Measurements from ENCODE around the gene SNX15.
"Not testable (repeated sequence)": the region's sequence is repeated elsewhere in the genome, so short reads cannot be mapped to it uniquely, and the experiment has no call there.

SNX15 gene

DNA sequence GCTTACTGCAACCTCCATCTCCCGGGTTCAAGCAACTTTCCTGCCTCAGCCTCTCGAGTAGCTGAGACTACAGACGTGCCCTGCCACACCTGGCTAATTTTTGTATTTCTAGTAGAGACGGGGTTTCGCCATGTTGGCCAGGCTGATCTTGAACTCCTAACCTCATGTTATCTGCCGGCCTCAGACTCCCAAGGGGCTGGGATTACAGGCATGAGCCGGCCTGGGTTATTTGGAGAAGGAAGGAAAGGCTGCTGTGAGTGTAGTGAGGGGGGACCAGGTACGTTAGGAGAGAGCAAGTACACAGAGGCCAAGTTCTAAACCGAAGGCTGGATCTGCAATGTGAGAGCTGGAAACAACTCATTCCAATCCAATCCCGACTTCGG is 30.9 kb upstream of the SNX15 start:
- Histone ChIP-seq H3K4me3 (peak overlapping the region; percentile 74), H3K27ac (peak overlapping the region; percentile 73 to 84)
- TF ChIP-seq, protein P1, sequence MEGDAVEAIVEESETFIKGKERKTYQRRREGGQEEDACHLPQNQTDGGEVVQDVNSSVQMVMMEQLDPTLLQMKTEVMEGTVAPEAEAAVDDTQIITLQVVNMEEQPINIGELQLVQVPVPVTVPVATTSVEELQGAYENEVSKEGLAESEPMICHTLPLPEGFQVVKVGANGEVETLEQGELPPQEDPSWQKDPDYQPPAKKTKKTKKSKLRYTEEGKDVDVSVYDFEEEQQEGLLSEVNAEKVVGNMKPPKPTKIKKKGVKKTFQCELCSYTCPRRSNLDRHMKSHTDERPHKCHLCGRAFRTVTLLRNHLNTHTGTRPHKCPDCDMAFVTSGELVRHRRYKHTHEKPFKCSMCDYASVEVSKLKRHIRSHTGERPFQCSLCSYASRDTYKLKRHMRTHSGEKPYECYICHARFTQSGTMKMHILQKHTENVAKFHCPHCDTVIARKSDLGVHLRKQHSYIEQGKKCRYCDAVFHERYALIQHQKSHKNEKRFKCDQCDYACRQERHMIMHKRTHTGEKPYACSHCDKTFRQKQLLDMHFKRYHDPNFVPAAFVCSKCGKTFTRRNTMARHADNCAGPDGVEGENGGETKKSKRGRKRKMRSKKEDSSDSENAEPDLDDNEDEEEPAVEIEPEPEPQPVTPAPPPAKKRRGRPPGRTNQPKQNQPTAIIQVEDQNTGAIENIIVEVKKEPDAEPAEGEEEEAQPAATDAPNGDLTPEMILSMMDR (IDR thresholded peaks at IDR 0.05) = no peak
- DNase-seq (ENCODE audit: low spot score) = no peak

DNA sequence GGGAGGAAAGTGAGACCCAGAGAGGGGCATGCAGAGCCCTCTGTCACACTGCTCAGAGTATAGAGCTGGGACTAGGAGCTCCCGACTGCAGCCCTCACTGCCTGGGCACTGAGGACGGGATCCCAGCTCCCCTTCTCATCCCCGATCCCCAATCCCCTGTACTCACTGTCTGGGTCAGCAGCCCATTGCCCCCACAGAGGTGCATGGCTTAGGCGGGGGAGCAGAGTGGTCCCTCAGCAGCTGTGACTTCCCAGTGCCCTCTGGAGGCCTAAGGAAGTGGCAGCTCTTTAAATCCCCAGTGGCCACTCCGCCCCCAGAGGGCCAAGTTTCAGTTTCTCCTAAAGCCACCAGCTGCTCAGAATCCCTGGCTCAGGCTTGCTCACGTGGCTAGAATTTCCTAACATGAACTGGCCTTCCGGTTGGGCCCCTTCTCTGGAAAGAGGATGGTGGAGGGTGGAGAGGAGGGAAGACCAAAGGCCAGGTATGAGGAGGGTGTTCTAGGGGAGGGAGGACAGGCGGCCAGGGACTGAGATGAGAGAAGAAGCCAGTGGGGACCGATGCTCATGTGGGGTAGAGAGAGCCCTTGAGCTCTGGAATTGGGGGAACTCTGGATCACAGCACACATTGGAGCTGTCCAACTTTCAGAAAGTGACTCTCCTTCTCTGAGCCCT is 30.4 kb upstream of the SNX15 start, which contains the start of gene BATF2:
Gene BATF2 (minus strand): TSS at position 262 of the 671 bp plus-strand sequence. CDS start 57 bp downstream, at position 205.
- Histone ChIP-seq H3K27ac (peak within 1 kb of the TSS; percentile 73 to 84), H3K4me3 (peak within 1 kb of the TSS; percentile 74)
- peak; percentile 85 for DNase-seq (ENCODE audit: low spot score)
- TF ChIP-seq, protein P1 (IDR thresholded peaks at IDR 0.05) = no peak

DNA sequence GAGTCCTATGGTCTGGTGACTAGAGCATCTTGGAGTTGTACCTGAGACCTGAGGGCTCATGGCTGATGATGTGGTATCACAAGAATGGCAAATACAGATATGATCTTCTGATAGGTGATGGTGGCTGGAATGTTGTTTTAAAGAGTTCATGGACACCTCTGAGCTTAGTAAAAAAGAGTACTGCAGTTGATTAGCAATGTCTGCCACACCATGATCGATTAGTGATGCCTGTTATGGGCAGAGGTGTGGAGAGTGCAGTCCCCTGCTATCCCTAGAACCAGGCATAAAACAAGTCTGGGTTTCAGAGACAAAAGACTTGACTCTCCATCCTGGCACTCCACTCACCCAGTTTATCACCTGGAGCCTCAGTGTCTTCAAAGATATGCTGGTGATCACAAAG is 29.1 kb upstream of the SNX15 start:
- no peak overlapping the region for H3K4me3 ChIP-seq
- DNase-seq (ENCODE audit: low spot score) = no peak
- TF ChIP-seq, protein P1 (IDR thresholded peaks at IDR 0.05) = no peak
- no peak overlapping the region for H3K27ac ChIP-seq

DNA sequence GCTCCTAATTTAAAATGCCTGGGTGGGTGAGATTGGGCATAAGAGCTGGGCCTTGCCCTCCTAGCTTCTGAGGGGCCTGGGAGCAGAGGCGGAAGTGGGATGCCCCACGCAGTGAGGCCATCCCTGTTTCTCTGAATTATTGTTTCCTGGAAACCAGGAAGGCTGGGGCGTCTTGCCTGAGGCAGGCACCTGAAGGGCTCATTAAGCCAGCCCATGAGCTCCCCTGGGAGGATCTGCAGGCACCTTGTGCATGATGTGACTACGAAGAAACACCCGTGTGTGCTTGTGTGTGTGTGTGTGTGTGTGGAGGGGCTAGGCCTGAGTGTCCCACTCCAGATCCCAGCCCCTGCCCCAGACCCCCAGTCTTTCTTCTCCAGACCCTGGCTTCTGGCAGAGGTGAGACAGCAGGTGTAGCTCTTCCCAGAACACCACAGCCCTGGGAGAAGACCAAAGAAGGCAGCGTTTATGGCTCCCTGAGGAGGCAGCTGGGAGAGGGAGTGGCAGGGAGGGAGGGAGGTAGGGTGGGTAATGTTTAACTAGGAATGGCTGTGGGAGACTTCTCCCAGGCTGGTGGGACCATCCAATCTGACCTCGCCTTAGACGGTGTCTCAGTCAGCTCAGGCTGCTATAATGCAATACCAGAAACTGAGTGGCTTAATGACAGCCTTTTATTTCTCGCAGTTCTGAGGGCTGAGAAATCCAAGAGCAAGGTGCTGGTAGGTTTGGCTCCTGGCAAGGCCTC is 28.4 kb upstream of the SNX15 start:
- DNase-seq (ENCODE audit: low spot score) = no peak
- H3K27ac ChIP-seq = no peak overlapping the region
- TF ChIP-seq, protein P1 (IDR thresholded peaks at IDR 0.05) = no peak

DNA sequence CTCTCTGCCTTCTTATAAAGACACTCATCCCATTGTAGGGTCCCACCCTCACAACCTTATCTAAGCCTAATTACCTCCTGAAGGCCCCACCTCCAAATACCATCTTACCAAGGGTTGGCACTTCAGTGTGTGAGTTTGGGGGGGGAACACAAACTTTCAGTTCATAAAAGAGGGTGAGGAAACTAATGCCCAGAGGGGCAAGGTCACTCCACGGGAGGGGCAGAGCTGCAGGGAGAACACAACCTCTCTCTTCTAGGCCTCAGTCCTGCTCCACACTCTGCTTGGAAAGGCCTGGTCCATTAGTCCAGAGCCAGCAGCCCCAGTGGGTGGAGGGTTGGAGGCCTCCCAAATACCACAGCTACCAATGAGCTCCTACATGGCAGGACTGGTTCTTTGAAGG is 27.8 kb upstream of the SNX15 start:
- TF ChIP-seq, protein P1 (IDR thresholded peaks at IDR 0.05) = no peak
- Histone ChIP-seq H3K27ac (no peak overlapping the region), H3K4me3 (no peak overlapping the region)
- DNase-seq (ENCODE audit: low spot score) = no peak

More for the DNA sequence above, 28.4 kb upstream of the SNX15 start:
- no peak overlapping the region for H3K4me3 ChIP-seq

DNA sequence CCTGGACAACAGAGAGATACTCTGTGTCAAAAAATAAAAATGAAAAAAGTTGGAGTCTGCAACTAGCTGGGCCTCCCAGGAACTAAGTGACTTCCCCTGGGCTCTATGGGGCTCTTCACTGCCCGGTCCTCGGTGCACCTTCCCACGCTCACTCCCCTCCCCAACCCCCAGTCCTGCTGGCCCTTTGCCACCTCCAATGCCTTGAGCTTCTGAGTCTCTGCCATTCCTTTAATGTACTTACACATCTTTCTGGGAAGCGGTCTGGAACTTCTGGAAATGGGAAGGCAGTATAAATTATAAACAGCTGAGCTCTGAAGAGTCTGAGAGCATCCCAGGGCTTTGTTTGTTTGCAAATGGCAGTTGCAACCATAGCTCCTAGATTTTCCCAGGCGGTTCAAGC is 24.5 kb upstream of the SNX15 start:
- no peak for DNase-seq (ENCODE audit: low spot score)
- no peak overlapping the region for H3K27ac ChIP-seq
- no peak overlapping the region for H3K4me3 ChIP-seq
- TF ChIP-seq, protein P1 (IDR thresholded peaks at IDR 0.05) = no peak

DNA sequence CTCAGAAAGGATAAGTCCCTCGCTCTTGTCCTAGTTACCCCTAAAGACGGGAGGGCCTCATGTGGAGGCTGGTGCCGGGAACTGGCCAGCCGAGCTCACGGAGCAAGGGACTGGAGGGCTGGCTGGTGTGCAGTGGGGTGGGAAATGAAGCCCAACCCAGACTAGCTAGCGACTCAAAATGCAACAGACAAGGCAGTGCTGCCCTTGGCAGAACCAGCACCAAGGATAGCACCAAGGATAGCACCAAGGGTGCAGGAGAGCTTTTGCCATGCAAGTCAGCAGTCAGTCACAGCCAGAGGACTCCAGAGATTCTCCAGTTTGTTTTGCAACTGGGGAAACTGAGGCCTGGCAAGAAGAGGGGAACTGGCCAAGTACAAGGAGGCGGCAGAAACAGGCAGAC is 24.0 kb upstream of the SNX15 start:
- H3K4me3 ChIP-seq = no peak overlapping the region
- no peak for DNase-seq (ENCODE audit: low spot score)

DNA sequence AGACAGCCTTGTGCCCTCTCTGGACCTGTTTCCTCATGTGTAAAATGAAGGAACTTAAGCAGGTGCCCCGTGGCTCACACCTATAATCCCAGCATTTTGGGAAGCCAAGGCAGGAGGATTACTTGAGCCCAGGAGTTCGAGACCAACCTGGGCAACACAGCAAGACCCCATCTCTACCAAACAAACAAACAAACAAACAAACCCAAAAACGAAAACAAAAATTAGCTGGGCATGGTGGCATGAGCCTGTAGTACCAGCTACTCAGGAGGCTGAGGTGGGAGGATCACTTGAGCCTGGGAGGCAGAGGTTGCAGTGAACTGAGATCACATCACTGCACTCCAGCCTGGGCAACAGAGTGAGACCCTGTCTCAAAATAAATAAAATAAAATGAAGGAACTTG is 23.3 kb upstream of the SNX15 start:
- H3K27ac ChIP-seq; DNase-seq (ENCODE audit: low spot score); H3K4me3 ChIP-seq: not testable (repeated sequence)

More for the DNA sequence above, 24.0 kb upstream of the SNX15 start:
- H3K27ac ChIP-seq = no peak overlapping the region
- TF ChIP-seq, protein P1 (IDR thresholded peaks at IDR 0.05) = no peak

Measured in coronary artery (tissue), 2 donors.